HL-60 (cell line): Measurements from ENCODE around the gene PUS7.

Experiments
- DNase-seq, 2 experiments: peaks; one replicate each; pipeline ENCODE4 v3.0.0-alpha.2; 2010 to 2020; ENCODE audit warnings: low read depth in 1 of 2, low spot score in 1 of 2
- H3K27ac ChIP-seq: fragments of 250-450 bp; sonication (Bioruptor Pico); replicated peaks from 2 replicates; pipeline ENCODE4 v1.5.1; 2020; ENCODE audit warnings: mild to moderate bottlenecking, moderate library complexity
- H3K27me3 ChIP-seq: fragments of 250-450 bp; sonication (Bioruptor Pico); 2 replicates; pipeline ENCODE4 v1.5.1; 2021; ENCODE audit warnings: mild to moderate bottlenecking, moderate library complexity; ENCODE audit not compliant: insufficient read depth, poor library complexity, severe bottlenecking
- H3K4me3 ChIP-seq: replicated peaks from 2 replicates; pipeline ENCODE4 v1.5.1; 2011; ENCODE audit warnings: mild to moderate bottlenecking, control low read depth, low read length; ENCODE audit not compliant: insufficient read depth
- CTCF ChIP-seq: IDR thresholded peaks from one replicate; pipeline ENCODE4 v1.5.1; 2011; ENCODE audit warnings: low read length, control low read depth, inconsistent platforms; ENCODE audit not compliant: insufficient read depth
- GABPA ChIP-seq: IDR thresholded peaks from 2 replicates; pipeline ENCODE4 v1.6.1; 2012; ENCODE audit warnings: low read depth
- POLR2AphosphoS5 ChIP-seq: IDR thresholded peaks from 2 replicates; pipeline ENCODE4 v1.6.1; 2012; ENCODE audit warnings: low read depth
- REST ChIP-seq: IDR thresholded peaks from 2 replicates; pipeline ENCODE4 v1.6.1; 2012; ENCODE audit warnings: low read depth; ENCODE audit not compliant: insufficient replicate concordance
- SPI1 ChIP-seq: IDR thresholded peaks from 2 replicates; pipeline ENCODE4 v1.6.1; 2012; ENCODE audit warnings: low read depth, mild to moderate bottlenecking, borderline replicate concordance

Gene PUS7

GRCh38 chr7:105512415-105512814 lies 9.7 kb downstream of the PUS7 start:
- no peak for TF ChIP-seq REST
- TF ChIP-seq CTCF, result no peak
- no peak for TF ChIP-seq GABPA
- TF ChIP-seq SPI1, result no peak
- TF ChIP-seq POLR2AphosphoS5, result no peak
- Histone ChIP-seq H3K27me3 (no peaks in the 10 kb centered on the region), H3K4me3 (no peak overlapping the region), H3K27ac (no peak overlapping the region)
- no peak for DNase-seq

- H3K4me3 ChIP-seq, result no peak overlapping the region
- H3K27me3 ChIP-seq, result no peaks in the 10 kb centered on the region
- TF ChIP-seq CTCF (no peak), POLR2AphosphoS5 (no peak), GABPA (no peak)
- H3K27ac ChIP-seq, result no peak overlapping the region
- no peak for DNase-seq
These were observed 19.9 kb downstream of the PUS7 start for GRCh38 chr7:105502173-105502572.

GRCh38 chr7:105497016-105497415 lies 25.1 kb downstream of the PUS7 start:
- TF ChIP-seq REST (no peak), GABPA (no peak), POLR2AphosphoS5 (no peak), CTCF (no peak), SPI1 (no peak)
- Histone ChIP-seq H3K27ac (no peak overlapping the region), H3K4me3 (no peak overlapping the region), H3K27me3 (no peaks in the 10 kb centered on the region)
- DNase-seq, result no peak

GRCh38 chr7:105496521-105496920 lies 25.6 kb downstream of the PUS7 start:
- Histone ChIP-seq H3K27me3 (no peaks in the 10 kb centered on the region), H3K27ac (no peak overlapping the region), H3K4me3 (no peak overlapping the region)
- DNase-seq, result no peak
- TF ChIP-seq SPI1, result no peak
- TF ChIP-seq POLR2AphosphoS5, result no peak
- no peak for TF ChIP-seq REST
- TF ChIP-seq CTCF, result no peak
- no peak for TF ChIP-seq GABPA
